BE2C (cell line): ENCODE results near the gene NKTR.

Source experiments
- DNase-seq: peaks from one replicate; pipeline ENCODE4 v3.0.0-alpha.2; 2020
- H3K27me3 ChIP-seq: fragments of 250-450 bp; sonication (Bioruptor Pico); 2 replicates; pipeline ENCODE4 v1.5.1; 2020; ENCODE audit warnings: mild to moderate bottlenecking
- H3K36me3 ChIP-seq: fragments of 250-450 bp; sonication (Bioruptor Pico); 2 replicates; pipeline ENCODE4 v1.5.1; 2020; ENCODE audit warnings: mild to moderate bottlenecking
- H3K4me1 ChIP-seq: fragments of 250-450 bp; sonication (Bioruptor Pico); 2 replicates; pipeline ENCODE4 v1.5.1; 2020
- H3K4me3 ChIP-seq: 2 replicates; pipeline ENCODE4 v1.5.1; 2011; ENCODE audit warnings: low read depth, low read length
- H3K9me3 ChIP-seq: fragments of 250-450 bp; sonication (Bioruptor Pico); 2 replicates; pipeline ENCODE4 v1.5.1; 2020
- TF ChIP-seq, protein P1 (sequence below): IDR thresholded peaks from 2 replicates; pipeline ENCODE4 v1.5.1; 2012; ENCODE audit warnings: mild to moderate bottlenecking, low read depth, low read length

NKTR gene

DNA sequence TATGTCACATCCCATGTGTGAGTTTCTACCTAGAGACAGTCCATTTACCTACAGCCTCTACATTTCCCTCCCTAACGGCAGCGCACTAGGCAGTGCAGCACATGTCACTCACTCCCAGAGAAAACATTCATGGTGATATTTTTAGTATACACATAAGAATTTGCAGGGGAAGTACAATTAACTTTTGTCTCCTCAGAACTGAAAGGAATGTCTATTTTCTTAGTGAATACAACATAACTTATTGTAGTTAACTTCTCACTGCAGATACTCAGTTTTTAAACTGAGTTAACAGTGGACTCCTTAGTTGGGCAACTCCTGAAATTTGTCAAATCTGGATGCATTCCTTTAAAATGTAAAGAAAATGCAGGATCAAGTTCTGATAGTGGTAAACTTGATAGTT, 48.5 kb downstream of the NKTR start:
- TF ChIP-seq, protein P1, sequence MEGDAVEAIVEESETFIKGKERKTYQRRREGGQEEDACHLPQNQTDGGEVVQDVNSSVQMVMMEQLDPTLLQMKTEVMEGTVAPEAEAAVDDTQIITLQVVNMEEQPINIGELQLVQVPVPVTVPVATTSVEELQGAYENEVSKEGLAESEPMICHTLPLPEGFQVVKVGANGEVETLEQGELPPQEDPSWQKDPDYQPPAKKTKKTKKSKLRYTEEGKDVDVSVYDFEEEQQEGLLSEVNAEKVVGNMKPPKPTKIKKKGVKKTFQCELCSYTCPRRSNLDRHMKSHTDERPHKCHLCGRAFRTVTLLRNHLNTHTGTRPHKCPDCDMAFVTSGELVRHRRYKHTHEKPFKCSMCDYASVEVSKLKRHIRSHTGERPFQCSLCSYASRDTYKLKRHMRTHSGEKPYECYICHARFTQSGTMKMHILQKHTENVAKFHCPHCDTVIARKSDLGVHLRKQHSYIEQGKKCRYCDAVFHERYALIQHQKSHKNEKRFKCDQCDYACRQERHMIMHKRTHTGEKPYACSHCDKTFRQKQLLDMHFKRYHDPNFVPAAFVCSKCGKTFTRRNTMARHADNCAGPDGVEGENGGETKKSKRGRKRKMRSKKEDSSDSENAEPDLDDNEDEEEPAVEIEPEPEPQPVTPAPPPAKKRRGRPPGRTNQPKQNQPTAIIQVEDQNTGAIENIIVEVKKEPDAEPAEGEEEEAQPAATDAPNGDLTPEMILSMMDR = no peak
- DNase-seq = no peak
- no peaks in the 10 kb centered on the region for H3K9me3 ChIP-seq
- no peaks in the 10 kb centered on the region; the same call in 1 of the 2 replicates for H3K36me3 ChIP-seq
- no peak overlapping the region for H3K4me3 ChIP-seq
- H3K4me1 ChIP-seq = peaks cover 5% of the 10 kb centered on the region; the same call in 1 of the 2 replicates
- H3K27me3 ChIP-seq = no peaks in the 10 kb centered on the region

DNA sequence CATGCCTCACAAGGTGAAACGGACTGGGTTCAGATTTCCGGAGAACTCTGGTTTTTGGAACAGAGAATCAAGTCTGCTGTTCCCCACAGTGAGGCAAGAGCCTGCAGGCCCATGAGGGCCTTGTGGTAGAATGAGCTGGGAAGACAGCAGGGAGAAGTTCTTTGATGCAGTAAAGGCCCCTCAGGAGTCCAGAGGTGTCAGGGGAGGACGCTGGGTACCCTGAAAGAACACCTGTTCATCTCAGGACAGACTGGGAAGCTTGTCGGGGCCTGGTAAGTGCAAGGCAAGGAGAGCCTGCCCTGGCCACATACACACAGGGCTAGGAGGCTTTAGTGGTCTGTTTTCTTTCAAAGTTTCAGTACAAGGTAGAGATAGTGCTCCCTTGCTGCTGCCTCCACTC, 49.3 kb downstream of the NKTR start:
- TF ChIP-seq, protein P1 = no peak
- no peaks in the 10 kb centered on the region; the same call in 1 of the 2 replicates for H3K36me3 ChIP-seq
- DNase-seq = no peak

GRCh38 chr3:42651248-42652091, 51.0 kb downstream of the NKTR start:
- TF ChIP-seq, protein P1 = no peak
- DNase-seq = no peak
- H3K4me1 ChIP-seq = peaks cover 5% of the 10 kb centered on the region; the same call in 1 of the 2 replicates

More for the DNA sequence above, 49.3 kb downstream of the NKTR start:
- Histone ChIP-seq H3K4me3 (no peak overlapping the region), H3K9me3 (no peaks in the 10 kb centered on the region), H3K27me3 (no peaks in the 10 kb centered on the region), H3K4me1 (peaks cover 5% of the 10 kb centered on the region; the same call in 1 of the 2 replicates)

GRCh38 chr3:42652251-42652610, 51.7 kb downstream of the NKTR start:
- Histone ChIP-seq H3K27me3 (no peaks in the 10 kb centered on the region), H3K9me3 (no peaks in the 10 kb centered on the region), H3K4me3 (no peak overlapping the region), H3K36me3 (no peaks in the 10 kb centered on the region), H3K4me1 (peaks cover 5% of the 10 kb centered on the region; the same call in 1 of the 2 replicates)
- no peak for DNase-seq
- TF ChIP-seq, protein P1 = no peak

More at GRCh38 chr3:42651248-42652091, 51.0 kb downstream of the NKTR start:
- Histone ChIP-seq H3K36me3 (no peaks in the 10 kb centered on the region; the same call in 1 of the 2 replicates), H3K9me3 (no peaks in the 10 kb centered on the region), H3K27me3 (no peaks in the 10 kb centered on the region), H3K4me3 (no peak overlapping the region)

- DNase-seq = peak; percentile 36
- Histone ChIP-seq H3K4me1 (peaks cover 5% of the 10 kb centered on the region; the same call in 1 of the 2 replicates), H3K9me3 (no peaks in the 10 kb centered on the region), H3K27me3 (no peaks in the 10 kb centered on the region), H3K36me3 (no peaks in the 10 kb centered on the region), H3K4me3 (peak overlapping the region; percentile 53)
- TF ChIP-seq, protein P1 = no peak
Observed at GRCh38 chr3:42652611-42653302, 52.3 kb downstream of the NKTR start.

DNA sequence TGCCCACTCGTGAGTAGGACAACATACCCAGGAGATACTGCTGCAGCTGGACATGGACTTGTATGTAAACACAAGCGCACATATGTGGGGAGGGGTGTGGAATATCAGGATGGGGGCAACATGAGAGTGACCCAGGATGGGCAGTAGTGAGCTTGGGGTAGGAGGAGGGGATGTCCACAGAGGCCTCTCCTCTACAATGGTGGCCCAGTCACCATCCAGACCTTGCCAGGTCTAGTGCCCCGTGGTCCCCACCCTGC, 52.7 kb downstream of the NKTR start:
- no peaks in the 10 kb centered on the region for H3K27me3 ChIP-seq
- no peaks in the 10 kb centered on the region for H3K36me3 ChIP-seq
- TF ChIP-seq, protein P1 = no peak
- H3K9me3 ChIP-seq = no peaks in the 10 kb centered on the region
- DNase-seq = no peak
- peaks cover 5% of the 10 kb centered on the region; the same call in 1 of the 2 replicates for H3K4me1 ChIP-seq
- peak overlapping the region; percentile 53 for H3K4me3 ChIP-seq
